Heart left ventricle (tissue), 16 donors: ENCODE data around the gene IER5L. TPM values are rescaled to one million over a fixed set of nuclear protein-coding genes. Genes with fewer than 3 reads are reported as not detected.
A peak's percentile ranks its signal among the peaks of the same experiment; 100 is the strongest.

Experiments
- ATAC-seq, 4 donors: fragments of 200-7000 bp; cut with Tn5 transposase; one replicate each; pipeline ENCODE4 v1.9.1; 2020 to 2022; ENCODE audit warnings: moderate library complexity in 4 of 4, mild to moderate bottlenecking in 3 of 4, moderate number of reproducible peaks in 1 of 4
- DNase-seq, 5 donors: peaks; one replicate each; pipeline ENCODE4 v3.0.0-alpha.2; 2020
- H3K27ac ChIP-seq, 12 donors: fragments of 200-600 bp; sonication (generic) in 4 of 12; one replicate each; pipeline versions ENCODE4 v1.5.0 to v1.8.0; 2016 to 2022; ENCODE audit warnings: mild to moderate bottlenecking in 2 of 12
- H3K27me3 ChIP-seq, 9 donors: fragments of 200-600 bp; sonication (generic) in 2 of 9; one replicate each; pipeline versions ENCODE4 v1.5.1 to v1.8.0; 2016 to 2022; ENCODE audit warnings: mild to moderate bottlenecking in 3 of 9
- H3K36me3 ChIP-seq, 9 donors: fragments of 200-600 bp; sonication (generic) in 2 of 9; one replicate each; pipeline versions ENCODE4 v1.5.0 to v1.8.0; 2018 to 2022; ENCODE audit warnings: mild to moderate bottlenecking in 2 of 9
- H3K4me1 ChIP-seq, 12 donors: fragments of 200-600 bp; sonication (generic) in 4 of 12; one replicate each; pipeline versions ENCODE4 v1.5.0 to v1.8.0; 2016 to 2022; ENCODE audit warnings: mild to moderate bottlenecking in 3 of 12
- H3K4me3 ChIP-seq, 12 donors: fragments of 200-600 bp; sonication (generic) in 4 of 12; one replicate each; pipeline versions ENCODE4 v1.5.0 to v1.8.0; 2017 to 2022; ENCODE audit warnings: mild to moderate bottlenecking in 9 of 12, moderate library complexity in 4 of 12
- H3K9me3 ChIP-seq, 12 donors: fragments of 200-600 bp; sonication (generic) in 4 of 12; one replicate each; pipeline versions ENCODE4 v1.5.0 to v1.8.0; 2016 to 2022; ENCODE audit warnings: mild to moderate bottlenecking in 1 of 12
- POLR2A ChIP-seq, 2 donors: fragments of 450-650 bp; IDR thresholded peaks; one replicate each; pipeline ENCODE4 v1.6.1; 2017; ENCODE audit warnings: antibody characterized with exemption in 2 of 2, mild to moderate bottlenecking in 2 of 2, moderate library complexity in 2 of 2
- WGBS, 4 donors: extraction: QIAGEN DNeasy Blood & Tissue Kit in 2 of 4; methylation state at CpG; one replicate each; pipeline versions ENCODE4 v1.1.5 to v1.1.7; 2013 to 2018; 5-methylcytosine and 5-hydroxymethylcytosine counted together
- intact Hi-C, 10 donors: fragments of 100-400 bp; cut with DNase I; formaldehyde crosslinking; loops; one replicate each; pipeline versions ENCODE4 v1.11.1 to v1.14.2; 2022
- polyA plus RNA-seq, 2 donors: library from polyadenylated mRNA; stranded (reverse); fragments of 200-250 nt; gene quantifications; one replicate each; pipeline ENCODE4 v1.2.3, GENCODE V29; 2013
- total RNA-seq, 9 donors: library from RNA; depleted of rRNA in 2 of 9; stranded (reverse); fragments of >200 nt in 2 of 9; fragmentation: NEBNext Ultra II Directional in 3 of 9; extraction: Animal tissue kit (Norgen Biotek cat#: 25700) in 3 of 9; gene quantifications; one replicate each; pipeline versions ENCODE4 v1.1.0 to v1.2.4, GENCODE V29; 2016 to 2023
- TF ChIP-seq, protein P1 (sequence below), 12 donors: fragments of 200-600 bp; sonication (generic) in 4 of 12; IDR thresholded peaks; one replicate each; pipeline versions ENCODE4 v1.5.0 to v1.8.0; 2018 to 2022; ENCODE audit warnings: antibody characterized with exemption in 12 of 12, mild to moderate bottlenecking in 5 of 12
- donor health status: ischemic (EF 13 %, LVEDD 7.1; RV severe dilation, severe dysfunction).
- donor health status: healthy with polysubstance abuse.
- donor health status: DM: no; HTN: yes; CAD: no.
- donor health status: DM: no; HTN: no; CAD: no.
- donor health status: ischemic (EF 25% LVEDD 6.9; RV normal size, moderate dysfunction).
- donor health status: ischemic (EF 25% LVEDD 5.7; RV mildly dilated, moderate dysfunction).
- donor health status: healthy.
- donor health status: DM: yes; HTN: yes; CAD: no.
- donor health status: ischemic (EF 35%, LVEDD 5.7; RV mildly dilated, moderate dysfunction).
- donor health status: nonischemic (EF 11% LVEDD 7.7; RV severe dilation, severe dysfunction).
- donor health status: DM: yes; HTN: yes; CAD: no.
- donor health status: PGD.
- donor health status: ischemic (EF 29% LVEDD 5.4; RV normal size, mild dysfunction).
- donor health status: nonischemic (EF 23%, LVEDD 6.1; RV moderate dilation, normal function).

The IER5L gene
- total and polyA plus RNA-seq, 11 donors, result 2.8 to 18.4 (median 5.5) TPM

DNA sequence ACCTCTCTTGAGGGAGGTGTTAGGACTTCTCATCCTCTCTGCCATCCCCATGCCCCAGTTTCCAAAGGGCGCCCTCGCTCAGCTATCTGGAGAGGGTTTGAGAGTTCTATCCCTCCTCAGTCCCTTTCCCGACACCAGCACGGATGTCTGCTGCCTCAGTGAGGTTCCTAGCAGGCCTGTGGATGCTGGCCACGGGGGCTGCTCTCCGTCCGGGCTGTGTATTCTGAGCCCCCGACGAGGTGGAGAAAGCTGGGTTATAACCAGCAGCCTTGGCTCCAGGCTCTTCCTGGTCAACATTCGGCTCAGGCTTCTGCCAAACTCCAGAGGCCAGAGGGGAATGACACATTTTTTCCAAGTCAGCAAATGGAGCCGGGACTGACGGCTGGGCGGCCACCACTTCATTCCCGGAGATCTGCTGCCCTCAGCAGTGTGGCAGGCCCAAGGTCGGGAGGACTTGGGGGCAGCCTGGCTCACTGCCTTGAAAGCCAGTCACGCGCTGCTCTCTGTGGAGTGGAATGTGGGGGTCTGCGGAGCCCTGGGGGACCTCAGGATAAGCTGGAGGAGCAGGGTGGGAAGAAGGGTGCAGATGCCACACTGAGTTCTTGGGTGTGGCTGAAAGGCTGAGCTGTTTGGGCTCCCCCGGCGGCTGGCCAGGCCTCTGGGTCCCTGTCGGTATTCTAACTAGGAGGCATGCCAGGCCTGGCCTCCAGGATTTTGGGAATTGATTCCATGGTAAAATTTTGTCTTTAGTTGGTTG lies 39.4 kb downstream of the IER5L start:
- no peaks in the 10 kb centered on the region for H3K9me3 ChIP-seq
- peak in 3 of 4 donors; percentile 7 to 25 (median 11) for ATAC-seq
- 23 to 40% (median 26%) methylated on average over 10 to 21 of the region's 21 CpGs for WGBS, 4 donors
- peaks cover 19 to 64% (median 58%) of the 10 kb centered on the region in 12 donors for H3K4me1 ChIP-seq
- intact Hi-C loops, result loop anchor here (1.0 to 10.0 kb wide), 11 partner anchors 36 to 656 kb away; no protein-coding TSS in a partner anchor
- TF ChIP-seq, protein P1, sequence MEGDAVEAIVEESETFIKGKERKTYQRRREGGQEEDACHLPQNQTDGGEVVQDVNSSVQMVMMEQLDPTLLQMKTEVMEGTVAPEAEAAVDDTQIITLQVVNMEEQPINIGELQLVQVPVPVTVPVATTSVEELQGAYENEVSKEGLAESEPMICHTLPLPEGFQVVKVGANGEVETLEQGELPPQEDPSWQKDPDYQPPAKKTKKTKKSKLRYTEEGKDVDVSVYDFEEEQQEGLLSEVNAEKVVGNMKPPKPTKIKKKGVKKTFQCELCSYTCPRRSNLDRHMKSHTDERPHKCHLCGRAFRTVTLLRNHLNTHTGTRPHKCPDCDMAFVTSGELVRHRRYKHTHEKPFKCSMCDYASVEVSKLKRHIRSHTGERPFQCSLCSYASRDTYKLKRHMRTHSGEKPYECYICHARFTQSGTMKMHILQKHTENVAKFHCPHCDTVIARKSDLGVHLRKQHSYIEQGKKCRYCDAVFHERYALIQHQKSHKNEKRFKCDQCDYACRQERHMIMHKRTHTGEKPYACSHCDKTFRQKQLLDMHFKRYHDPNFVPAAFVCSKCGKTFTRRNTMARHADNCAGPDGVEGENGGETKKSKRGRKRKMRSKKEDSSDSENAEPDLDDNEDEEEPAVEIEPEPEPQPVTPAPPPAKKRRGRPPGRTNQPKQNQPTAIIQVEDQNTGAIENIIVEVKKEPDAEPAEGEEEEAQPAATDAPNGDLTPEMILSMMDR (IDR thresholded peaks at IDR 0.05), result no peak
- peak in 1 of 2 donors; percentile 31 for TF ChIP-seq POLR2A (IDR thresholded peaks at IDR 0.05)
- H3K4me3 ChIP-seq, result peak overlapping the region in 7 of 12 donors; percentile 19 to 66 (median 52)
- H3K27me3 ChIP-seq, result no peaks in the 10 kb centered on the region
- DNase-seq, result peak; percentile 69 to 80 (median 74)
- peak overlapping the region; percentile 99 to 100 (median 100) for H3K27ac ChIP-seq
- peaks cover 0 to 48% (median 40%) of the 10 kb centered on the region in 9 donors for H3K36me3 ChIP-seq

DNA sequence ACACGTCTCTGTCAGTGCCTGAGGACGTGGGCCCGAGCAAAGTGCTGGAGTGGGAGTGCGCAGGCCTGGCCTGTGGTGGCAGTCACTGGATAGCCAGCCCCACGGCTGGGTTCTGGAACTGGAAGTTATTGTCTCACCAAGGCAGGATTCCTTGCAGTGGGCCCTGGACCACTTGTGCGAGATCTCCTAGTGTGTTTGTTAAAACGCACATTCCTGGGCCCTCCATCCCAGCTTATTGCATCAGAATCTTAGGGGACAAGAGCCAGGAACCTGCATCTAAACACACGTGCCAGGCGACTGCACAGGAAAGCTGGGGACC lies 40.0 kb downstream of the IER5L start:
- intact Hi-C loops, result loop anchor here in 9 of 10 donors (2.0 to 10.0 kb wide), 10 partner anchors 37 to 657 kb away; no protein-coding TSS in a partner anchor
- TF ChIP-seq, protein P1 (IDR thresholded peaks at IDR 0.05), result no peak
- TF ChIP-seq POLR2A (IDR thresholded peaks at IDR 0.05), result no peak
- H3K27me3 ChIP-seq, result no peaks in the 10 kb centered on the region
- peak overlapping the region; percentile 99 to 100 (median 100) for H3K27ac ChIP-seq
- peaks cover 17 to 59% (median 53%) of the 10 kb centered on the region in 12 donors for H3K4me1 ChIP-seq
- no peak overlapping the region for H3K4me3 ChIP-seq
- H3K36me3 ChIP-seq, result peaks cover 0 to 54% (median 45%) of the 10 kb centered on the region in 9 donors
- no peak for ATAC-seq
- 75 to 82% (median 78%) methylated on average over 9 of the region's 9 CpGs for WGBS, 4 donors
- DNase-seq, result no peak
- H3K9me3 ChIP-seq, result no peaks in the 10 kb centered on the region

DNA sequence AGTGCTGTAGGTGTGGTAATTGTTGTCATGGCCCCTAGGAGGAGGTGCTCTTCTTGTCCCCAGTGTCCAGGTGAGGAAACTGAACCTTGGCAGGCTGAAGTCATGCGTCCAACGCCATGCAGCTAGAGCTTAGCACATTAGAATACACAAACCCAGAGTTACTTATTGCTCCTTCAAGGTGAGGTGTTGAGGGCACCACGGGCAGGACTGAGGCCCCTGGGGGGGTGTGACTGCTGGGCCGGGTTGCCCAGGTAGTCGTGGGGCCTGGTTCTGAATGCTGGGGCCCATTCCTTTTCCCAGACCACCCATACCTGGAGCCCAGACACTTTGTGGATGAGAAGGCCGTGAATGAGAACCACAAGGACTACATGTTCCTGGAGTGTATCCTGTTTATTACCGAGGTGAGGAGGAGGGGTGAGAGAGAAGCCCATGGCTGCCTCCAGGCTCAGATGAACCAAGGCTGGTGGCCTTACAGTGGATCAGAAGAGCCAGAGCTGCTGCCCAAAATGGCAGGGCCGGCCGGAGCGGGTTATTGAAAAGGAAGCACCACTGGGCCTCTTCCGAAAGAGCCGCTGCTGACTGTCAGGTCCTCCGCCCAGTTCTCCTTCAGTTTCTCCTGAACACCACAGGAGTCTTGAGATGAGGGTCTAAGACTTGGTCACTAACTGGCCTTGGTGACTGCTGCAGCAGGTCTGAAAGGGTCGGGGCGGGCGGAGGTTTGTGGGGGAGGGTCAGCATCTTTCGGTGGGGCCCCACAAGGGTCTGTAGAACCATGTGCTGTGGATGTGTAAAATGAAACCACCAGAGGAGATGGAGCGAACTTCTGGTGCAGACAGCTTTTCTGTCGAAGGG lies 40.5 kb downstream of the IER5L start:
- intact Hi-C loops, result loop anchor here in 9 of 10 donors (2.0 to 10.0 kb wide), 10 partner anchors 37 to 657 kb away; no protein-coding TSS in a partner anchor
- Histone ChIP-seq H3K4me3 (no peak overlapping the region), H3K27ac (peak overlapping the region in 11 of 12 donors; percentile 99 to 100 (median 100)), H3K9me3 (no peaks in the 10 kb centered on the region), H3K27me3 (no peaks in the 10 kb centered on the region), H3K36me3 (peaks cover 0 to 57% (median 44%) of the 10 kb centered on the region in 9 donors), H3K4me1 (peaks cover 15 to 53% (median 48%) of the 10 kb centered on the region in 12 donors)
- TF ChIP-seq POLR2A (IDR thresholded peaks at IDR 0.05), result no peak
- TF ChIP-seq, protein P1 (IDR thresholded peaks at IDR 0.05), result no peak
- 75 to 84% (median 79%) methylated on average over 17 to 19 of the region's 19 CpGs for WGBS, 4 donors
- ATAC-seq (no peak), DNase-seq (no peak)
